ENCODE measurements around the gene FMO2. TPM values are rescaled to one million over a fixed set of nuclear protein-coding genes. Genes with fewer than 3 reads are reported as not detected.

FMO2 gene
- total and polyA plus RNA-seq, 2 of the 8 experiments (the other 6 are each of a cell fraction or from before 2014, with no cell fraction given): not detected

- no peaks in the 10 kb centered on the region for H3K9me3 ChIP-seq (ENCODE audit: insufficient read depth in 2 of 2, low read depth in 1 of 2, low read length in 1 of 2)
- DNase-seq (ENCODE audit: low read depth in 1 of 2, low spot score in 2 of 2) (no peak), FAIRE-seq (no peak)
- H3K56ac ChIP-seq (replicated peaks; ENCODE audit: insufficient read length, low read depth, low read length): no peak overlapping the region
- no peak overlapping the region for H4K8ac ChIP-seq (ENCODE audit: extremely low read depth, insufficient read depth, low read length)
- ChIA-PET CTCF (ENCODE audit: partially characterized antibody) (interaction anchor here (0.6 to 11.5 kb wide), 6 partner anchors 10 to 157 kb away, joined by 3 to 78 read pairs (median 7); partner anchors contain the start of gene FMO4), POLR2A (ENCODE audit: partially characterized antibody) (no interaction called here)
- no peak overlapping the region for H3K4me2 ChIP-seq (ENCODE audit: insufficient read depth in 1 of 2, low read depth in 2 of 2, low read length in 2 of 2)
- H3K36me3 ChIP-seq (ENCODE audit: control insufficient read depth in 2 of 4, insufficient read depth in 4 of 4, low read length in 3 of 4): no peaks in the 10 kb centered on the region
- no peak overlapping the region for H2BK15ac ChIP-seq (ENCODE audit: low read length)
- H2BK12ac ChIP-seq (ENCODE audit: low read depth, low read length): no peak overlapping the region
- no peak overlapping the region for H3K4ac ChIP-seq (replicated peaks; ENCODE audit: insufficient read length, low read depth, low read length)
- H4K91ac ChIP-seq (replicated peaks; ENCODE audit: insufficient read length, low read length): no peak overlapping the region
- no peak overlapping the region for H2BK20ac ChIP-seq (ENCODE audit: low read length)
- no peak overlapping the region for H3K4me3 ChIP-seq (ENCODE audit: extremely low read depth in 1 of 4, insufficient read depth in 2 of 4, low read depth in 3 of 4, low read length in 4 of 4)
- no peak overlapping the region for H3K9ac ChIP-seq (replicated peaks in 1 of 4; ENCODE audit: extremely low read depth in 1 of 4, low read depth in 3 of 4, low read length in 3 of 4)
- no peak overlapping the region for H2AFZ ChIP-seq (ENCODE audit: low read length)
- H3K27ac ChIP-seq (ENCODE audit: low read depth, low read length): no peak overlapping the region
- no peaks in the 10 kb centered on the region for H4K20me1 ChIP-seq (replicated peaks in 1 of 2; ENCODE audit: control insufficient read depth in 1 of 2, insufficient read depth in 2 of 2, low read length in 2 of 2)
- H3K79me2 ChIP-seq (ENCODE audit: control insufficient read depth in 1 of 2, insufficient read depth in 2 of 2, low read length in 2 of 2): no peaks in the 10 kb centered on the region
- H3K27me3 ChIP-seq (replicated peaks in 1 of 4; ENCODE audit: control insufficient read depth in 3 of 4, extremely low read depth in 1 of 4, insufficient read depth in 3 of 4, low read length in 3 of 4): peaks cover 0 to 2% (median 0%) of the 10 kb centered on the region in 4 experiments; a peak in 3 of 7 replicates
- no peak overlapping the region for H4K5ac ChIP-seq (ENCODE audit: insufficient read length, low read depth, low read length)
- H2AK5ac ChIP-seq (ENCODE audit: low read depth, low read length): no peak overlapping the region
- no peak overlapping the region for H2BK120ac ChIP-seq (replicated peaks; ENCODE audit: low read depth, low read length)
- no peak overlapping the region for H3K23ac ChIP-seq (ENCODE audit: insufficient read length)
- H3K23me2 ChIP-seq (ENCODE audit: low read depth, low read length): no peaks in the 10 kb centered on the region; the same call in 1 of the 2 replicates
- no peak overlapping the region for H3K14ac ChIP-seq (ENCODE audit: insufficient read length)
- no peaks in the 10 kb centered on the region for H3K79me1 ChIP-seq (ENCODE audit: low read depth, low read length)
- WGBS, 2 experiments (ENCODE audit: extremely low coverage in 1 of 2, insufficient coverage in 1 of 2, insufficient read length in 1 of 2, insufficient replicate concordance in 2 of 2, low coverage in 1 of 2, low lambda C conversion rate in 2 of 2, missing lambda C conversion rate in 1 of 2): 43% methylated on average over 1 of the region's 1 CpG; no CpG with 5 or more reads in 1 of the 2 experiments
- H3K18ac ChIP-seq (ENCODE audit: extremely low read depth, low read length): no peak overlapping the region
- peaks cover 3 to 11% (median 9%) of the 10 kb centered on the region in 4 experiments for H3K4me1 ChIP-seq (replicated peaks in 1 of 4; ENCODE audit: control insufficient read depth in 3 of 4, insufficient read depth in 4 of 4, low read length in 3 of 4)
- no peak overlapping the region for H2BK5ac ChIP-seq (ENCODE audit: low read depth, low read length)
- TF ChIP-seq TBP (IDR thresholded peaks at IDR 0.05; ENCODE audit: low read depth, low read length) (no peak), SRF (IDR thresholded peaks at IDR 0.05; ENCODE audit: low read depth, low read length) (no peak), SP2 (IDR thresholded peaks at IDR 0.05; ENCODE audit: low read length) (no peak)
Observed at GRCh38 chr1:171248841-171249240, 63.7 kb downstream of the FMO2 start.

Data from H1 (cell line).